Measurements from ENCODE around the gene ABCF1.
A peak's percentile ranks its signal among the peaks of the same experiment; 100 is the strongest.

The ABCF1 gene

GRCh38 chr6:30626484-30627366, 55.5 kb downstream of the ABCF1 start, which contains the start of gene ATAT1:
TSS of gene ATAT1 (plus strand) at chr6:30626874.
- DNase-seq, result peak; percentile 78

GRCh38 chr6:30635834-30636233, 64.6 kb downstream of the ABCF1 start:
- DNase-seq, result no peak

- DNase-seq, result no peak
Observed at GRCh38 chr6:30640481-30640880, 69.2 kb downstream of the ABCF1 start.

- no peak for DNase-seq
Observed at GRCh38 chr6:30641048-30641447, 69.8 kb downstream of the ABCF1 start.

All from DMS79 treated with DMSO at 0.1 percent for 48 hours (cell line).